A549 (cell line): Measurements from ENCODE around the gene TMPRSS4.

Experiments used
- CBX8 ChIP-seq: fragments of 200-600 bp; sonication (generic); IDR thresholded peaks from 2 replicates; pipeline ENCODE4 v1.6.1; 2016
- CEBPB ChIP-seq, 2 experiments: fragments of >200 bp in 1 of 2; sonication (Bioruptor Twin) in 1 of 2; formaldehyde crosslinking in 1 of 2; IDR thresholded peaks; 2 replicates each; pipeline ENCODE4 v1.6.1; 2012 to 2016
- EP300 ChIP-seq, 2 experiments: fragments of >200 bp; sonication (Bioruptor Twin); formaldehyde crosslinking; IDR thresholded peaks; 2 replicates in 1 of 2; 3 replicates in 1 of 2; pipeline ENCODE4 v1.6.1; 2016 to 2017
- JUNB ChIP-seq: fragments of >200 bp; sonication (Bioruptor Twin); formaldehyde crosslinking; IDR thresholded peaks from 2 replicates; pipeline ENCODE4 v1.6.1; 2016
- NR3C1 ChIP-seq: fragments of >200 bp; sonication (Bioruptor Twin); formaldehyde crosslinking; IDR thresholded peaks from 3 replicates; pipeline ENCODE4 v1.6.1; 2017
- POLR2A ChIP-seq: IDR thresholded peaks from 2 replicates; pipeline ENCODE4 v1.6.1; 2012; ENCODE audit warnings: mild to moderate bottlenecking, low read length
- RAD21 ChIP-seq, 2 experiments: fragments of >200 bp in 1 of 2; sonication (Bioruptor Twin) in 1 of 2; formaldehyde crosslinking in 1 of 2; IDR thresholded peaks in 1 of 2; conservative IDR thresholded peaks in 1 of 2; 2 replicates in 1 of 2; 3 replicates in 1 of 2; pipeline ENCODE4 v1.6.1; 2012 to 2018; ENCODE audit warnings: inconsistent platforms in 1 of 2
- REST ChIP-seq: fragments of 200-600 bp; sonication (generic); IDR thresholded peaks from 2 replicates; pipeline ENCODE4 v1.6.1; 2016; ENCODE audit warnings: antibody characterized with exemption, mild to moderate bottlenecking, moderate library complexity
- RFX5 ChIP-seq: fragments of 450-650 bp; IDR thresholded peaks from 2 replicates; pipeline ENCODE4 v1.7.1; 2014; ENCODE audit warnings: antibody characterized with exemption, mild to moderate bottlenecking, moderate library complexity
- TF ChIP-seq, protein P1 (sequence below): fragments of >200 bp; sonication (Bioruptor Twin); formaldehyde crosslinking; IDR thresholded peaks from 3 replicates; pipeline ENCODE4 v1.5.1; 2016

DNA sequence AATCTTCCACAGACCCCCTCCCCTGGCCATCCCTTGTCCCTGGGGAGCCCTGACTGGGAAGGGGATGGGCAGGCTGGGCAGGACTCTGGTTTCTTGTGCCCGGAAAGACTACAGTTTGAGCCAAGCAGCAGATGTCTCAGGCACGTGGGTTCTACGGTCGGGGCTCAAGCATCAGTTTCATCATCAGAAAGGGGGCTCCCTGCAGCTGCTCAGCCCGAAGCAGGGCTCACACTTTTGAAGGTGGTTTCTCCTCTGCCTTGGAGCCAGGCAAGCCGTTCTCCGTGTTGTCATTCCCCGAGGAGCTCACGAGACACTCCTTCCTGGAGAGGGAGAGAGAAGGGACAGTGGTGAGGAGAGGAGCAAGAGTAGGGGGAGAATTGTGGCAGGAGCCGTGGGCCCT, 59.9 kb downstream of the TMPRSS4 start:
- TF ChIP-seq, protein P1, sequence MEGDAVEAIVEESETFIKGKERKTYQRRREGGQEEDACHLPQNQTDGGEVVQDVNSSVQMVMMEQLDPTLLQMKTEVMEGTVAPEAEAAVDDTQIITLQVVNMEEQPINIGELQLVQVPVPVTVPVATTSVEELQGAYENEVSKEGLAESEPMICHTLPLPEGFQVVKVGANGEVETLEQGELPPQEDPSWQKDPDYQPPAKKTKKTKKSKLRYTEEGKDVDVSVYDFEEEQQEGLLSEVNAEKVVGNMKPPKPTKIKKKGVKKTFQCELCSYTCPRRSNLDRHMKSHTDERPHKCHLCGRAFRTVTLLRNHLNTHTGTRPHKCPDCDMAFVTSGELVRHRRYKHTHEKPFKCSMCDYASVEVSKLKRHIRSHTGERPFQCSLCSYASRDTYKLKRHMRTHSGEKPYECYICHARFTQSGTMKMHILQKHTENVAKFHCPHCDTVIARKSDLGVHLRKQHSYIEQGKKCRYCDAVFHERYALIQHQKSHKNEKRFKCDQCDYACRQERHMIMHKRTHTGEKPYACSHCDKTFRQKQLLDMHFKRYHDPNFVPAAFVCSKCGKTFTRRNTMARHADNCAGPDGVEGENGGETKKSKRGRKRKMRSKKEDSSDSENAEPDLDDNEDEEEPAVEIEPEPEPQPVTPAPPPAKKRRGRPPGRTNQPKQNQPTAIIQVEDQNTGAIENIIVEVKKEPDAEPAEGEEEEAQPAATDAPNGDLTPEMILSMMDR, result no peak
- no peak for TF ChIP-seq RFX5
- TF ChIP-seq CBX8, result no peak
- TF ChIP-seq NR3C1, result no peak
- no peak for TF ChIP-seq RAD21 (conservative IDR thresholded peaks at IDR 0.05 in 1 of 2, IDR thresholded peaks at IDR 0.05 in 1 of 2)
- no peak for TF ChIP-seq EP300 (IDR thresholded peaks at IDR 0.05)
- TF ChIP-seq CEBPB (IDR thresholded peaks at IDR 0.05), result no peak
- TF ChIP-seq POLR2A, result no peak
- TF ChIP-seq REST, result no peak
- TF ChIP-seq JUNB, result no peak
